ACC112 (cell line): ENCODE measurements around the gene PSME3.

Source experiments
- H2AFZ ChIP-seq: fragments of 200-600 bp; sonication (generic); one replicate; pipeline ENCODE4 v1.6.0; 2017; ENCODE audit warnings: antibody characterized with exemption, low read length; ENCODE audit not compliant: unreplicated experiment
- H3K27ac ChIP-seq: fragments of 200-600 bp; sonication (generic); 2 replicates; pipeline ENCODE4 v1.5.1; 2014; ENCODE audit warnings: low read depth, mild to moderate bottlenecking, antibody characterized with exemption, low read length, moderate library complexity
- H3K27me3 ChIP-seq: fragments of 200-600 bp; sonication (generic); 2 replicates; pipeline ENCODE4 v1.6.1; 2014; ENCODE audit warnings: mild to moderate bottlenecking, antibody characterized with exemption, low read length, moderate library complexity, mixed read lengths; ENCODE audit not compliant: insufficient read depth
- H3K36me3 ChIP-seq: fragments of 200-600 bp; sonication (generic); 2 replicates; pipeline ENCODE4 v1.6.1; 2016; ENCODE audit warnings: mild to moderate bottlenecking, antibody characterized with exemption, low read length, moderate library complexity, mixed read lengths; ENCODE audit not compliant: insufficient read depth
- H3K4me1 ChIP-seq: fragments of 200-600 bp; sonication (generic); one replicate; pipeline ENCODE4 v1.6.1; 2016; ENCODE audit warnings: low read length, mixed read lengths; ENCODE audit not compliant: insufficient read depth, unreplicated experiment, control insufficient read depth
- H3K4me3 ChIP-seq: fragments of 200-600 bp; sonication (generic); 2 replicates; pipeline ENCODE4 v1.5.1; 2014; ENCODE audit warnings: mild to moderate bottlenecking, low read depth, low read length
- H3K79me2 ChIP-seq: fragments of 200-600 bp; sonication (generic); one replicate; pipeline ENCODE4 v1.6.0; 2016; ENCODE audit warnings: low read length; ENCODE audit not compliant: control insufficient read depth, unreplicated experiment, insufficient read depth

The PSME3 gene

DNA sequence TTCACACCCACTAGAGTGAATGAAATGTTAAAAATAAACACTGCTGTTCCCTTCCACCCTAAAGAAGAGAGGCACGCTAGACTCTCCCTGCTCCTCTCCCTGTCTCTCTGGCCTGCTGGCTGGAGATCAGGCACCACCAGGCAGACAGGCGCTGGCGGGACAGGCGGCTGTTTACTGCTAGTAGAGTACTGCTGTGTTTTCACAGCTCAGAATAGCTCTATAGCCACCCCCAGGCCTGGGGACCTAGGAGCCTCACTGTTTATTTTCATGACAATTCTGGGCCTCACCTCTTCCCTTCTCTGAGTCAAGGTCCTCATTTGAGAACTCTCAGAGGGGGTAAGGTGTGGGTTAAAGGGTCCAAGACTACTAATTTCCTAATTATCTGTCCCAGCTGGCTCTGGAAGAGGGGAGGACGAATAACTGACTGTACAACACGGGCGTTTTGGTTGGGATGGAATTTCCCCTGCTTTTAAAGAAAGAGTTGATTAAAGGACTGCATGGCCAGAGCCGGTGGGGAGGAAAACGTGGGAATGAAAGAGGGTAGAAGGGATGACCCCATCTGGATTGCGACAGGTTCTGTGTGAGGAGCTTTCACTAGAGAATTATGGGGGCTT, 58.4 kb downstream of the PSME3 start:
- Histone ChIP-seq H3K36me3 (no peaks in the 10 kb centered on the region), H2AFZ (peak overlapping the region; percentile 22), H3K27ac (no peak overlapping the region), H3K79me2 (no peaks in the 10 kb centered on the region), H3K27me3 (no peaks in the 10 kb centered on the region), H3K4me1 (peaks cover 11% of the 10 kb centered on the region), H3K4me3 (no peak overlapping the region)

DNA sequence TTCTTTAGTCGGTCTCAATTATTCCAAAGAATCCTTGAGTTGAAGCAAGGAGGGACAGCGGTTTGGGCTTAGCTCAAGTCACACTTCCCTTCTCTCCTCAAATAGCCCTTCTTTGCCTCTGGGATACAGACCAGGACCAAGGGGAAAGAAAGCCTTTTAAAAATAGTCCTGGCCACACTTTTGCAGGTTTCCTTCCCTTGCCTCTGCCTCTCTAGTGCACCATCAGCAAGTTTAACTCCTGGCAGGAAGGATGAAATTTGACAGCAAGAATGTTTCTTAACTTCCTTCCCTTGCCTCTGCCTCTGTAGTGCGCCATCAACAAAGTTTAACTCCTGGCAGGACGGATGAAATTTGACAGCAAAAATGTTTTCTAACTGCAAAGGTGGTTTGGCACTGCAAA, 60.2 kb downstream of the PSME3 start:
- Histone ChIP-seq H3K27ac (no peak overlapping the region), H3K4me1 (peaks cover 11% of the 10 kb centered on the region), H3K4me3 (no peak overlapping the region), H2AFZ (no peak overlapping the region), H3K79me2 (no peaks in the 10 kb centered on the region), H3K36me3 (no peaks in the 10 kb centered on the region), H3K27me3 (no peaks in the 10 kb centered on the region)
